Fibroblast of skin of left quadriceps (primary cell): Measurements from ENCODE around the gene PNN.
"Not testable (repeated sequence)": the region's sequence is repeated elsewhere in the genome, so short reads cannot be mapped to it uniquely, and the experiment has no call there.

Experiments used
- DNase-seq, 2 experiments: peaks; one replicate each; pipeline ENCODE4 v3.0.0-alpha.2; 2013; ENCODE audit warnings: low read depth in 2 of 2

Gene PNN

DNA sequence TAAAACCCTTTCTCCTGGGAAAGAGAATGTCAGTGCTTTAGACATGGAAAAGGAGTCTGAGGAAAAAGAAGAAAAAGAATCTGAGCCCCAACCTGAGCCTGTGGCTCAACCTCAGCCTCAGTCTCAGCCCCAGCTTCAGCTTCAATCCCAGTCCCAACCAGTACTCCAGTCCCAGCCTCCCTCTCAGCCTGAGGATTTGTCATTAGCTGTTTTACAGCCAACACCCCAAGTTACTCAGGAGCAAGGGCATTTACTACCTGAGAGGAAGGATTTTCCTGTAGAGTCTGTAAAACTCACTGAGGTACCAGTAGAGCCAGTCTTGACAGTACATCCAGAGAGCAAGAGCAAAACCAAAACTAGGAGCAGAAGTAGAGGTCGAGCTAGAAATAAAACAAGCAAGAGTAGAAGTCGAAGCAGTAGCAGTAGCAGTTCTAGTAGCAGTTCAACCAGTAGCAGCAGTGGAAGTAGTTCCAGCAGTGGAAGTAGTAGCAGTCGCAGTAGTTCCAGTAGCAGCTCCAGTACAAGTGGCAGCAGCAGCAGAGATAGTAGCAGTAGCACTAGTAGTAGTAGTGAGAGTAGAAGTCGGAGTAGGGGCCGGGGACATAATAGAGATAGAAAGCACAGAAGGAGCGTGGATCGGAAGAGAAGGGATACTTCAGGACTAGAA is 6.1 kb downstream of the PNN start:
- no peak for DNase-seq

DNA sequence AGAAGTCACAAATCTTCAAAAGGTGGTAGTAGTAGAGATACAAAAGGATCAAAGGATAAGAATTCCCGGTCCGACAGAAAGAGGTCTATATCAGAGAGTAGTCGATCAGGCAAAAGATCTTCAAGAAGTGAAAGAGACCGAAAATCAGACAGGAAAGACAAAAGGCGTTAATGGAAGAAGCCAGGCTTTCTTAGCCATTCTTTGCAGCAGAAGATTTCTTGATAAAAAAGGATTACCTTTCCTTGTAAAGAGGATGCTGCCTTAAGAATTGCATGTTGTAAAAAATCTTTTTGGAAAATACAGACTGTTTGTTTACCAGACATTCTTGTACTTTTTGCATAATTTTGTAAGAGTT is 6.6 kb downstream of the PNN start:
- DNase-seq: no peak

DNA sequence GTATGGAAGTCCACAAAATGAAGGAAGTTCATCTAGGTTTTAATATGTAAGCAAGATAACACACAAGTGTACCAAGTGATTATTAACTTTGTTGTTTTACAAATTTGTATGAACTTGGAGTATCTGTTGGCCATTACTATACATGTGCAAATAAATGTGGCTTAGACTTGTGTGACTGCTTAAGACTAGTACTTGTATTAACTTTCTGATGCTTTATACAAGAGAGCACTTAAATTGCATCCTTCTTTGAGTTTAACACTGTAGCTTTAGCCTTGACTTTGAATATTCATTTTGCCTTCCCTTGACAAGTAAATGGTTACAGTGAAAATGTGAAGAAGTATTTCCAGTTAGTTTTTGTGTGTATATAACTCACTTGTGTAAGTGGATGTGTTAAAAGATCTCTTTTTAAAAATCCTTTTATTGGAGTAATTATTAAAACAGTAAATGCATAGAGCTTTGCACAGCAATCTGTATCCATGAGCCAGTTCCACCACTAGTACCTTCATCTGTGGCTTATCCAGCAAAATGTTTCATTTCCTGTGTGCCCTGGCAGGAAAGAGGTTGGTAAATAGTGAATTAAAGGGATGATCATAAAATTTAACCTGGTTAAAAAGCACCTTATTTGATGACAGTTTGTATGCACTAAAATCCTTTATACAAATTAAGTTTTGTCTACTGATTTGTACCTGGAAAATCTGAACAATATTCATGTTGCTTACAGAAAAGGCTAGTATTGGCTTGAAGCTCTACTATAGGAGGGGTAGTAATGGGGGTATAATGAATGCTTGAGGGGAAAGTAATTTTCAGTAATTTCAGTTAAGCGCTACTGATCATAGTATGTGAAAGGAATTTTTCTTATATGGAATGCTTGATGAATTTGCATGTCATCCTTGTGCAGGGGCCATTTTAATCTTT is 8.0 kb downstream of the PNN start:
- no peak for DNase-seq

DNA sequence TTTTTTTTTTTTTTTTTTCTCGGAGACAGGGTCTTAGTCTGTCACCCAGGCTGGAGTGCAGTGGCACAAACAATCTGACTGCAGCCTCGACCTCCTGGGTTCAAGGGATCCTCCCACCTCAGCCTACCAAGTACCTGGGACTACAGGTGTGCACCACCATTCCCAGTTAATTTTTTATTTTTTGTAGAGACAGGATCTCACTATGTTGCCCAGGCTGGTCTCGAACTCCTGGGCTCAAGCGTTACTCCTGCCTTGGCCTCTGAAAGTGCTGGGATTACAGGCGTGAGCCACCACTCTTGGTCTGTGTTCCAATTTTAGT is 8.6 kb downstream of the PNN start:
- DNase-seq: not testable (repeated sequence)

DNA sequence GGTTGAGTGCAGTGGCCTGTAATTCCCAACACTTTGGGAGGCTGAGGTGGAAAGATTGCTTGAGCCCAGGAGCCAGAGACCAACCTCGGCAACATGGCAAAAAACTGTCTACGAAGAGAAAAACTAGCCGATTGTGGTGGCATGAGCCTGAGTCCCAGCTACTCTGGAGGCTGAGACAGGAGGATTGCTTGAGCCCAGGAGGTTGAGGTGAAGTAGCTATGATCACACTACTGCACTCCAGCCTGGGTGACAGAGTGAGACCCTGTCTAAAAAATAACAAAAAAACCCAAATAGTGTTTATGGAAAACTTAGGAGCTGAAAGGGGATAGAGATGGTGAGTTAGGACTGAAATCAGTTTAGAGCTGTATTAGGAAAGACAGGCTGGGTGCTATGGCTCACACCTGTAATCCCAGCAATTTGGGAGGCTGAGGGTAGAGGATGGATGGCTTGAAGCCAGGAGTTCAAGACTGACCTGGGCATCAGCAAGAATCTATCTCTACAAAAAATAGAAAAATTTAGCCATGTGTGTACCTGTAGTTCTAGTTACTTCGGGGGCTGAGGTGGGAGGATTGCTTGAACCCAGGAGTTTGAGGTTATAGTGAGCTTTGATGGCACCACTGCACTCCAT is 9.7 kb downstream of the PNN start:
- no peak for DNase-seq

DNA sequence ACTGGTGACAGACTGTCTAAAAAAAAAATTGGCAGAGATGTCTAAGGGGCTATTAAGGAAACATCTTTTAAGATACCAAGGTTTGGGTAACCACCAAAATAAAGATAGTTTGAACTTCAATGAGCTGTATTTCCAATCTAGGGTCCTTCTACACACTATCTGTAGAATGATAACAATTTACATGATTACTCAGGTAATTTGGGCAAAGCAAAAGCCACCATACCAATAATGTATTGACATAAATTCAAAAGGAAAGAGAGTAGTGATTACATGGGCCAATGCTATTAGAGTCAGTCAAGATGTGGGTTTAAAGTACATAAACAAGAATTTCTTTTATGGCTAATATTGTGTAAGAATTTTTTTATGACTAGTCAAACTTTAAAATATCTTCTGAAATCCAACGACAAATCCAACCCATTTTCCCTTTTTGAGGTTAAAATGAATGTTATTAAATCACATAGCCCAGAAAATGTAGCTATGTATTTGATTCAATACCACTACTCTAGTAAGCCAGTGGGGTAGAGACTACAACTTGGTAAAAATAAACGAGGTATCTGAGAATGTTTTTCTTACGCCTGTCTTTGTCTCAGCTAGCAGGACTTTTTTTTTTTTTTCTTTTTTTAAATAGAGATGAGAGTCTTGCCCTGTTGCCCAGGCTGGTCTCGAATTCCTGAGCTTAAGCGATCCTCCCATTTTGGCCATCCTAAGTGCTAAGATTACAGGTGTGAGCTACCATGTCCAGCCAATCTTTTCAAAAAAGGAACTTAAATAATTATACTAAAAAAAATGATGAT is 10.4 kb downstream of the PNN start:
- no peak for DNase-seq

DNA sequence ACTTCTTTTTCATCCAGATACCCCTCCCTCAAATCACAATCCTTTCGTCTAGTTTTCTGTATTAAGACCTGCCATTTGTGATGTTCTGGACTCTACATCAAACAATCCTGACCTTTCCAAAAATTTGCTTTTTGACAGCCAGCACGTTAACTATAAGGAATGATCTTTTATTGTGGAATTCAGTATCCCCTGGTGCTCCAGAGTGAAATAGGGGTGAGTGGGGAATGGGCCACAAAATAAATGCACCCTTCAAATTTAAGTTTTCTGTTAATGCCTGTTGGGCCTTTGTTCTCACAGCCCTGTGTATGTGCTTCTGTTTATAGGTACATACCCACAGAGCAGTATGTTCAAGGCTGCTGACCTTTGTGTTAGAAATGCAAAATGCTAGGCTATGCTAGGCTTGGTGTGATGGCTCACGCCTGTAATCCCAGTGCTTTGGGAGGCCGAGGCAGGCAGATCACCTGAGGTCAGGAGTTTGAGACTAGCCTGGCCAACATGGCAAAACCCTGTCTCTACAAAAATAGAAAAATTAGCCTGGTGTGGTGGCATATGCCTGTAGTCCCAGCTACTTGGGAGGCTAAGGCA is 12.0 kb downstream of the PNN start:
- DNase-seq: no peak

DNA sequence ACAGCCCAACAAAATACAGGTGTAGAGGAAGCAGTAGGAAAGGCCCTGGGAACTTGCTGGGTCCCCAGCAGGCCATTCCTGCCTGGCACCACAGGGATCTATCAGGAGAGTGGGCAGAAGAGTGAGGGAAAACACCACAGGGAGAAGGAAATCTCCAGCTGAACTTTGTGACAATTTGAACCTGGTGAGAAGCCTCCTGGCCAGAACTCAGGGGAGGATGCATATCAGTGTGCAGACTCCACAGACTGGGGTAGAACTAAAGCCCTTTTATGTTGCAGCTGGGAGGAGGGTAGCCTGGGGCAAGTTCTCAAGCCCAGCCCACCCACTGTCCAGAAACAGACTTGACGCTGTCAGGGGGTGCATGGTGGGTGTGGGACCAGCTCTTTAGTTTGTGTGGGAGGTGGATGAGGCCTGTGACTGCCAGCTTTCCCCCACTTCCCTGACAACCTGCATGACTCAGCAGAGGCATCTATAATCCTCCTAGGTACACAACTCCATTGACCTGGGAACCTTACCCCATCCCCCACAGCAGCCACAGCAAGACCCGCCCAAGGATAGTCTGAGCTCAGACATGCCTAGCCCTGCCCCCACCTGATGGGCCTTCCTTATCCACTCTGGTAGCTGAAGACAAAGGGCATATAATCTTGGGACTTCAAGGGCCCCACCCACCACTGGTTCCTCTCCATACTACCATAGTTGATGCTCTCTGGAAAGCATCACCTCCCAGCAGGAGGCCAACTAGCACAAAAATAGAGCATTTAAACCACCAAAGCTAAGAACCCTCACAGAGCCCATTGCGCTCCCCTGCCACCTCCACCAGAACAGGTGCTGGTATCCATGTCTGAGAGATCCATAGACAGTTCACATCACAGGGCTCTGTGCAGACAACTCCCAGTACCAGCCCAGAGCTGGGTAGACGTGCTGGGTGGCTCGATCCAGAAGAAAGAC is 28.9 kb downstream of the PNN start:
- no peak for DNase-seq

DNA sequence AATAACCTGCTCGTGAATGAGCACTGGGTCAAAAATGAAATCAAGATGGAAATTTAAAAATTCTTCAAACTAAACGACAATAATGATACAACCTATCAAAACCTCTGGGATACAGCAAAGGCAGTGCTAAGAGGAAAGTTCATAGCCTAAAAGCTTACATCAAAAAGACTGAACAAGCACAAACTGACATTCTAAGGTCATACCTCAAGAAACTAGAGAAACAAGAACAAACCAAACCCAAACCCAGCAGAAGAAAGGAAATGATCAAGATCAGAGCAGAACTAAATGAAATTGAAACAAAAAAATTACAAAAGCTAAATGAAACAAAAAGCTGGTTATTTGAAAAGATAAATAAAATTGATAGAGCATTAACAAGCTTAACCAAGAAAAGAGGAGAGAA is 32.4 kb downstream of the PNN start:
- DNase-seq: not testable (repeated sequence)

DNA sequence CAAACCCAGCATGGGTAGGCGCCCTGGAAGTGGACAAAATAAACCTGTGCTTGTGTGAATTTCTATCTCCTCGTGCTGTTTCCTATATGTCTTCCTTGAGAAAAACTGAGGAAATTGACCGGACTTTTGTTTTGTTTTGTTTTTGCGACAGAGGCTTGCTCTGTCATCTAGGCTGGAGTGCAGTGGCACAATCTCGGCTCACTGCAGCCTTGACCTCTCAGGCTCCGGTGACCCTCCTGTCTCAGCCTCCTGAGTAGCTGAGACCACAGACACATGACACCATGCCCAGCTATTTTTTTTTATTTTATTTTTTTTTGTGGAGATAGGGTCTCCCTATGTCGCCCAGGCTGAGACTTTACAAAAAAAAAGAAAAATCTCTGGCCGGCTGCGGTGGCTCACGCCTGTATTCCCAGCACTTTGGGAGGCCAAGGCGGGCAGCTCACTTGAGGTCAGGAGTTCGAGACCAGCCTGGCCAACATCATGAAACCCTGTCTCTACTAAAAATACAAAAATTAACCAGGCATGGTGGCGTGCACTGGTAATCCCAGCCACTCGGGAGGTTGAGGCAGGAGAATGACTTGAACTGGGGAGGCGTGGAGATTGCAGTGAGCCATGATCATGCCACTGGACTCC is 36.2 kb downstream of the PNN start:
- DNase-seq: no peak

DNA sequence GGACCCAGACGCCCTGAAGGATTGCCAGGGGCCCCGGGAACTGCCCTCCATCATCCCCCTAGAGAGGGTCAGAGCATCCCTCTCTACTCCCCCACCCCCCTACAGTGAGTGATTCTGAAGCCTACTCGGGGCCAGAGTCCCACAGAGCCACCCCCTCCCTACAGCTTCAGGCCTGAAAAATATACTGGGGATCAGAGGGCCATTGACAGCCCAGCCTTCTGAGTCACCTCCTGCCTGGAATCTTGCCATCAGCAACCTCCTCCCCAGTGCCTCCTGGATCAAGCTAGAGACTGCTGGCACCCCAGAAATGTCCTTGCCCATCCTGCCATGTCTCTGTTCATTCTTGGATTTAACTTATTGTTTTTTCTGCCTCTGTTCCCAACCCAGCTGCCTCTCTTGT is 37.0 kb downstream of the PNN start:
- DNase-seq: no peak

DNA sequence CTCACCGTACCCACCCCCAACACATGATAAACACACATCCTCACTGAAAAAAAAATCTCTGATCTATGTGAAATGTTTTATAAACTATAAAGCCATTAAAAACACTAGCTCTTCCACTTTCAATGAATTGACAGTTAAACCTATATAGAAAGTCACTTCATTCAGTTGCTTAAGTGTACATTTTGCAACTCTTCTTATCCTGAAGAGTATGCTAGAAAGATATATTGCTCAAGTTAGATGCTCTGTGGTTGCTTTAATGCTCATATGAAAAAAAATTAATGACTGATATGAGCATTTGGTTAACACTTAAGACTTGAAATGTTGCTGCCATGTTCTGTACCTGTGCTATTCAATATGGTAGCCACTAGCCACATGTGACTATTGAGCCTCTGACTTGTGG is 37.6 kb downstream of the PNN start:
- no peak for DNase-seq

DNA sequence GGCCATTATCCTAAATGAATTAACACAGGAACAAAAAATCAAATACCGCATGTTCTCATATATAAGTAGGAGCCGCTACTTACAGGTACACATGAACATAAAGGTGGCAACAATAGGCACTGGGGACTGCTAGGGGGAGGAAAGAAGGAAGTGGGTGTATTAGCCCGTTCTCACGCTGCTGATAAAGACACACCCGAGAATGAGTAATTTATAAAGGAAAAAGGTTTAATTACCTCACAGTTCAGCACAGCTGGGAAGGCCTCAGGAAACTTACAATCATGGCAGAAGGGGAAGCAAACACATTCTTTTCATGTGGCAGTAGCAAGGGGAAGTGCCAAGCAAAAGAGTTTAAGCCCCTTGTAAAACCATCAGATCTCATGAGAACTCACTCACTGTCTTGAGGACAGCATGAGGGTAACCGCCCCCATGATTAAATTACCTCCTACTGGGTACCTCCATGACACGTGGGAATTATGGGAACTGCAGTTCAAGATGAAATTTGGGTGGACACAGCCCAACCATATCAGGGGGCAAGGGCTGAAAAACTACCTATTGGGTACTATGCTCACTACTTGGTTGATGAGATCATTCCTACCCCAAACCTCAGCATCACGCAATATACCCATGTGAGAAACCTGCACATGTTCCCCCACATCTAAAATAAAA is 42.3 kb downstream of the PNN start:
- DNase-seq: no peak

DNA sequence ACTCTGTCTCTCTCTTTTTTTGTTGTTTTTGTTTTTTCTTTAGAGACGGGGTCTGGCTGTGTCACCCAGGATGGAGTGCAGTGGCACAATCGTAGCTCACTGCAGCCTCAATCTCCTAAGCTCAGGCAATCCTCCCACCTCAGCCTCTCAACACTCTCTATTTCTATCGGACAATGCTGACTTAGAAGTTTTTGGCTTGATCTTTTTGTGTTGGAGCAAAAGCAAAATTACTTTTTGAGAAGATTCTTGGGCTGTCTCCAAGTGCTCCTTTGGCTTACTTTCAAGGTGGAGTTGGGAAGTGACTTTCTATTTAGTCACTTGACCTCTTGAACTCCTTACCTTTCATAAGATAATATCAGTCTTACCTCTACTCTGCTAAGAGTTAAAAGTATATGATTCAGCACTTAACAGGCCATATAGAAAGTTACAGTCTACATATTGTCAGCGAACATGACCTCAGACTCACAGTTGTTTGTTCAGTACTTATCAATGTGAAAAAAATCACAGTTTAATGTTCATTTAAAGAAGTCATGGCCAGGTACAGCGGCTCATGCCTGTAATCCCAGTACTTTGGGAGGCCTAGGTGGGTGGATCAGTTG is 43.2 kb downstream of the PNN start:
- no peak for DNase-seq

DNA sequence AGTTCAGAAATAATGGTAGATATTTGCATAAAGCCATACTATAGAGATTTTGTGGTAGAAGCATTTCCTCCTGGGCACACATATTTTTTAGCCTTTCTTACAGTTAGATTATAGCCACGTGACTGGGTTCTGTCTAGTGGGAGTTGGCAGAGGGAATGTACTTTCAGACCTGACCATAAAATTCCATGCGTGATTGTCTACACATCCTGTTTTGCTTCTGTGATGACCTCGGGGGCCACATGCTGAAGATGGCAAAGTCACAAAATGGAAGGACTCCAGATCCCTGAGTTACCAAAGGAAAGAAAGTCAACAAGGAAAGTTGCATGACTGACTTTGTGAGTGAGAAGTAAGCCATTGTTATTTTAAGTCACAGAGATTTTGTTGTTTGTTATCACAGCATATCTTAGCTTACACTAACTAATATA is 44.0 kb downstream of the PNN start:
- no peak for DNase-seq

DNA sequence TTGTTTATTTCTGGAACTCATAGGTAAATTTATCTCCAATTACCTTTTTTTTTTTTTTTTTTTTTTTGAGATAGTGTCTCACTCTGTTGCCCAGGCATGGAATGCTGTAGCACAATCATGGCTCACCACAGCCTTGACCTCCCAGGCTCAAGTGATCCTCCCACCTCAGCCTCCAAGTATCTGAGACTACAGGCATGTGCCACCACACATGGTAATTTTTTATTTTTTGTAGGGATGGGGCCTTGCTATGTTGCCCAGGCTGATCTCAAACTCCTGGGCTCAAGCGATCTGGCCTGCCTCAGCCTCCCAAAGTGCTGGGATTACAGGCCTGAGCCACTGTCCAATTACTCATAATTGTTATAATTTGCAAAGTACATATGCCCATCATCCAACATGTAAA is 45.4 kb downstream of the PNN start:
- not testable (repeated sequence) for DNase-seq

DNA sequence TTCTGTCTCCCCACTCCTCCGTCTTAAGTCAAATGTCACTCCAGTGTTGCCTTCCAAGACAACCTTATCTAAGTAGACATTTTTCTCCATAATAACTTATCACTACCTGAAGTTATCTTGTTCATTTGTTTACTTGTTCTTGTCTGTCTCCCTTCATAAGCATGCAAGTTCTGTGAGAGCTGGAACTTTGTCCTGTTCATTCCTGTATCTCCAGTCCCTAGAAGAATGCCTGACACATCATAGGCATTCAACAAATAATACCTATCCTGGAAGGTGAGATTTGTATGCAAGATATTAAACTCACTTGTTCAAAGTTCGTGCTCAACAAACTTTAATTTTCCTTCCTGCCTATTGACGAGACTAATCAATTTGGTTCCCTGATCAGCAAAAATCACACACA is 53.0 kb downstream of the PNN start:
- no peak for DNase-seq

DNA sequence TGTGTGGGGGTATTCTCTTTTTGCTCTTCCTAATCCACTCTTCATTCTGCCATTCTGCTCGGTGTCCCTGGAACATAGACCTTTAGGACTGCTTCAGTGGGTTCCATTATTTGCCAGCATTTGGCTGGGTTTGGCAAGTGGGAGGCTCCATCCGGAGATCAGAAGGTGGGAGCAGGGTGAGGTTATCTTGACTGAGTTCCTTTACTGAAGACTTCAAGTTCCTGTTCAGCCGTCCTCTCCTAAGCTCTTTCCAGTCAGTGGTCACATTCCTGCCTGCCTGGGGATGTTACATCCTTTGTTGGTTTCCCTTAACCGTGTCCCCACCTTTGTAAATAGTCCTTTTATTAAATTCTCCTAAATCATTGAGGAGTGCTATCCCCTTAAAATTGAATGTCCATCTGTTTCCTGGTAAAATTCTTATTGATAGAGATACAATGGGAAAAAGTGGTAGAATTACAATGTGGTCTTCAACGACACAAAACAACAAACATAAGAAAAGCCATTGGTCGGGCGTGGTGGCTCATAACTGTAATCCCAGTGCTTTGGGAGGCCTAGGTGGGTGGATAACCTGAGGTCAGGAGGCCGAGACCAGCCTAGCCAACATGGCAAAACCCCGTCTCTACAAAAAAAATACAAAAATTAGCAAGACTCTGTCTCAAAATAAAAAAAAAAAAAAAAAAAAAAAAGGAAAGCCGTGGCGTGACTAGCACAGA is 53.6 kb downstream of the PNN start:
- DNase-seq: no peak

DNA sequence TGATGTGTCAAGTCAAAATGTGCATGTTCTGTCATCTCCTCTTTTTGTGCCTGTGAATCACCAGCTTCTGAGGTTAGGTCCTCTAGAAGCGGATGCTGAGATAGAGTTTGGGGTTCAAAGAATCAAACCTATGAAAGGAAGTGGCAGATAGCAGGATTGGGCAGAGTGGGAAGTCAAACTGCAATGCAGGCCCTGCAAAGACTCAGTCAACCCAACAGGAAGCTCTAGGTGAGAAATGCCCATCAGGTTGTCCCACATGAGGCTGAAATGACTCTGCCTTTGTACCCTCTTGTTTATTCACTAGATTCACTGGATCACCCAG is 54.1 kb downstream of the PNN start:
- DNase-seq: no peak
